Osteocyte (in vitro differentiated cells): Measurements from ENCODE around the gene SPDYA. TPM values are rescaled to one million over a fixed set of nuclear protein-coding genes. Genes with fewer than 3 reads are reported as not detected.
"Not testable (repeated sequence)": the region's sequence is repeated elsewhere in the genome, so short reads cannot be mapped to it uniquely, and the experiment has no call there.

ENCODE experiments used
- DNase-seq: peaks from one replicate; pipeline ENCODE4 v3.0.0; 2021; ENCODE audit warnings: mixed read lengths; ENCODE audit not compliant: unreplicated experiment; ENCODE audit errors: extremely low spot score
- H3K27ac Mint-ChIP-seq: one replicate; pipeline ENCODE4 v1.8.0; 2021; ENCODE audit warnings: mild to moderate bottlenecking, mixed read lengths; ENCODE audit not compliant: unreplicated experiment
- H3K27me3 Mint-ChIP-seq: one replicate; pipeline ENCODE4 v1.8.0; 2021; ENCODE audit warnings: mixed read lengths; ENCODE audit not compliant: unreplicated experiment
- H3K36me3 Mint-ChIP-seq: one replicate; pipeline ENCODE4 v1.8.0; 2021; ENCODE audit warnings: mixed read lengths; ENCODE audit not compliant: unreplicated experiment
- H3K4me1 Mint-ChIP-seq: one replicate; pipeline ENCODE4 v1.8.0; 2021; ENCODE audit warnings: mixed read lengths; ENCODE audit not compliant: unreplicated experiment
- H3K4me3 Mint-ChIP-seq: one replicate; pipeline ENCODE4 v1.8.0; 2021; ENCODE audit warnings: mild to moderate bottlenecking, moderate library complexity, mixed read lengths; ENCODE audit not compliant: unreplicated experiment
- H3K9me3 Mint-ChIP-seq: one replicate; pipeline ENCODE4 v1.8.0; 2021; ENCODE audit warnings: mixed read lengths; ENCODE audit not compliant: unreplicated experiment
- CTCF ChIP-seq: fragments of 200-600 bp; sonication (generic); IDR thresholded peaks from 2 replicates; pipeline ENCODE4 v1.5.0; 2021; ENCODE audit warnings: antibody characterized with exemption, mild to moderate bottlenecking, moderate library complexity
- total RNA-seq: library from RNA; stranded (reverse); gene quantifications from 2 replicates; pipeline ENCODE4 v1.2.1, GENCODE V29; 2021

Gene SPDYA
- total RNA-seq, 1 donor from 2014 or later, result 0.62 TPM

- H3K36me3 Mint-ChIP-seq, result peaks cover 31% of the 10 kb centered on the region
- TF ChIP-seq CTCF, result no peak
- peaks cover 12% of the 10 kb centered on the region for H3K4me1 Mint-ChIP-seq
- no peaks in the 10 kb centered on the region for H3K27me3 Mint-ChIP-seq
- no peak overlapping the region for H3K4me3 Mint-ChIP-seq
- no peak for DNase-seq
- H3K9me3 Mint-ChIP-seq, result no peaks in the 10 kb centered on the region
- peak overlapping the region; percentile 54 for H3K27ac Mint-ChIP-seq
These were observed 32.2 kb upstream of the SPDYA start for GRCh38 chr2:28778392-28778791.

GRCh38 chr2:28779001-28779400, 31.6 kb upstream of the SPDYA start:
- Mint-ChIP-seq H3K4me1 (peaks cover 8% of the 10 kb centered on the region), H3K27ac (no peak overlapping the region), H3K27me3 (no peaks in the 10 kb centered on the region), H3K9me3 (no peaks in the 10 kb centered on the region), H3K36me3 (peaks cover 36% of the 10 kb centered on the region), H3K4me3 (no peak overlapping the region)
- TF ChIP-seq CTCF, result no peak
- no peak for DNase-seq

- no peak for DNase-seq
- H3K4me3 Mint-ChIP-seq, result no peak overlapping the region
- no peaks in the 10 kb centered on the region for H3K27me3 Mint-ChIP-seq
- no peak for TF ChIP-seq CTCF
- no peaks in the 10 kb centered on the region for H3K9me3 Mint-ChIP-seq
- H3K36me3 Mint-ChIP-seq, result peaks cover 44% of the 10 kb centered on the region
- H3K4me1 Mint-ChIP-seq, result peaks cover 5% of the 10 kb centered on the region
- no peak overlapping the region for H3K27ac Mint-ChIP-seq
These were observed 30.1 kb upstream of the SPDYA start for GRCh38 chr2:28780496-28780895.

- H3K4me1 Mint-ChIP-seq, result no peaks in the 10 kb centered on the region
- H3K27me3 Mint-ChIP-seq, result no peaks in the 10 kb centered on the region
- H3K36me3 Mint-ChIP-seq, result peaks cover 44% of the 10 kb centered on the region
- no peak overlapping the region for H3K4me3 Mint-ChIP-seq
- DNase-seq, result no peak
- no peak for TF ChIP-seq CTCF
- H3K9me3 Mint-ChIP-seq, result no peaks in the 10 kb centered on the region
- no peak overlapping the region for H3K27ac Mint-ChIP-seq
These were observed 28.2 kb upstream of the SPDYA start for GRCh38 chr2:28782423-28782822.

GRCh38 chr2:28784570-28784969, 26.1 kb upstream of the SPDYA start:
- H3K36me3 Mint-ChIP-seq, result peaks cover 51% of the 10 kb centered on the region
- H3K4me3 Mint-ChIP-seq, H3K27ac Mint-ChIP-seq, DNase-seq, H3K4me1 Mint-ChIP-seq, H3K9me3 Mint-ChIP-seq, H3K27me3 Mint-ChIP-seq: not testable (repeated sequence)

- no peak overlapping the region for H3K27ac Mint-ChIP-seq
- no peaks in the 10 kb centered on the region for H3K27me3 Mint-ChIP-seq
- H3K4me3 Mint-ChIP-seq, result no peak overlapping the region
- H3K4me1 Mint-ChIP-seq, result peaks cover 2% of the 10 kb centered on the region
- H3K9me3 Mint-ChIP-seq, result peaks cover 28% of the 10 kb centered on the region
- no peak for TF ChIP-seq CTCF
- no peak for DNase-seq
- H3K36me3 Mint-ChIP-seq, result peaks cover 71% of the 10 kb centered on the region
These were observed 14.0 kb upstream of the SPDYA start for GRCh38 chr2:28796620-28797019.
